COR-L47 (cell line): ENCODE measurements around the gene S100A12.

Experiments used
- DNase-seq: peaks from one replicate; lab custom pipeline; 2025; lab: John Stamatoyannopoulos, UW

S100A12 gene

GRCh38 chr1:153324912-153325311 is 50.5 kb downstream of the S100A12 start:
- no peak for DNase-seq
